Muscle layer of colon (tissue), 2 donors: Measurements from ENCODE around the gene RNF150.

Experiments
- H3K27ac ChIP-seq: one replicate; pipeline ENCODE4 v1.7.0; 2013; ENCODE audit warnings: low read depth, mild to moderate bottlenecking, low read length, moderate library complexity
- H3K27me3 ChIP-seq, 2 donors: one replicate each; pipeline ENCODE4 v1.7.0; 2013; ENCODE audit warnings: low read length in 2 of 2, mild to moderate bottlenecking in 2 of 2; ENCODE audit not compliant: insufficient read depth in 2 of 2, control insufficient read depth in 1 of 2
- H3K36me3 ChIP-seq: one replicate; pipeline ENCODE4 v1.7.0; 2013; ENCODE audit warnings: mild to moderate bottlenecking, low read length; ENCODE audit not compliant: insufficient read depth
- H3K4me1 ChIP-seq: one replicate; pipeline ENCODE4 v1.7.0; 2013; ENCODE audit warnings: mild to moderate bottlenecking, low read length; ENCODE audit not compliant: insufficient read depth
- H3K4me3 ChIP-seq, 2 donors: one replicate each; pipeline ENCODE4 v1.7.0; 2013; ENCODE audit warnings: low read length in 2 of 2, low read depth in 1 of 2, mild to moderate bottlenecking in 1 of 2, moderate library complexity in 1 of 2
- H3K9ac ChIP-seq: one replicate; pipeline ENCODE4 v1.7.0; 2013; ENCODE audit warnings: low read length
- H3K9me3 ChIP-seq: one replicate; pipeline ENCODE4 v1.7.0; 2013; ENCODE audit warnings: mild to moderate bottlenecking, low read length
- donor health status: abdominal sarcoma.
- donor health status: Adenocarcinoma of cecum.

The RNF150 gene

DNA sequence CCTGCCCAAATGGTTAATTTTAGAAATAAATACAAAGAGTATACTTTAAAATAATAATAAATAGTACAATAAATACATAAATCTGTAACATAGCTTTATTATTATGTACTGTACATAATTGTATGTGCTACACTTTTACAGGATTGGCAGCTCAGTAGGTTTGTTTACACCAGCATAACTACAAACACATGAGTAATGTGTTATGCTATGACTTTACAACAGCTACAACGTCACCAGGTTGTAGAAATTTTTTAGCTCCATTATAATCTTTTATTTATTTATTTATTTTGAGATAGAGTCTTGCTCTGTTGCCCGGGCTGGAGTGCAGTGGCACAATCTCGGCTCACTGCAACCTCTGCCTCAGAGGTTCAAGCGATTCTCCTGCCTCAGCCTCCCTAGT, 31.8 kb downstream of the RNF150 start:
- Histone ChIP-seq H3K9me3 (no peaks in the 10 kb centered on the region), H3K27me3 (no peaks in the 10 kb centered on the region), H3K36me3 (no peaks in the 10 kb centered on the region), H3K4me1 (peaks cover 6% of the 10 kb centered on the region), H3K9ac (no peak overlapping the region), H3K4me3 (no peak overlapping the region), H3K27ac (no peak overlapping the region)

DNA sequence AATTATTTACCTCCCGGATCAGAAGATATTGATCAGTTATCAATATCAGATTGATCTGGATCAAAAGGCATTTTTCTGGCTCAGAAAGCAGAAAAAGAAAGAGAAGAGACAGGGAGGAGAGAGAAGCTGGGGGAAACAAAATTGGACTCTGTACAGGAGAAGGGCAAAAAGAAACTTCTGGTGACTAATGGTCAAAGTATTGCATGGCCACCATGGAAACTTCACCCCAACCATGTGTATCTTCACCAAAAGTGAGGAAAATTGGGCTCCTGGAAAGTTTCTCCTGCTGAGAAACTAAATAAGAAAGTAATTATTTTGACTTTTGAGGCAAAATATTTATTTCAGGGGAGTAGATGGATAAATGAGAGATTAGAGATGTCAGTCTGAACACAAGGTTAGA, 33.9 kb downstream of the RNF150 start:
- Histone ChIP-seq H3K4me1 (peaks cover 6% of the 10 kb centered on the region), H3K27ac (no peak overlapping the region), H3K4me3 (no peak overlapping the region), H3K36me3 (no peaks in the 10 kb centered on the region), H3K27me3 (no peaks in the 10 kb centered on the region), H3K9ac (no peak overlapping the region), H3K9me3 (no peaks in the 10 kb centered on the region)

DNA sequence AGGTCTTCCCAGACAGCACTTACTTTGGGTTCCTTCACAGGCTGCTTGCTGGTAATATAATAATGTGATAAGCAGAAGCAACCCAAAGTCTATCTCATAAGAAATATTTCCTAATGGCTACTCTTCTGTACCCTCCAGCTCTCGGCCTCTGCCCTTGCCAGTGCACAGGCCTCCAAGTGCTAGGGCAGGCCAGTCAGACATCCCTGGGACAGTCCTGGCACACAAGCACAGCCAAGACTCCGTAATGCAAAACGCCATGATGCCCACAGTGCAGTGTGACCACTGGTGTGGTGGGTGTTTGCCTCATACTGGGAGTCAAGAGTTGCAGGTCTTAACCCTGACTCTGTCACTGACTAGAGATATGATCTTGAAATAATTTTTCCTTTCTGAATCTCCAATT, 35.1 kb downstream of the RNF150 start:
- Histone ChIP-seq H3K27ac (no peak overlapping the region), H3K9ac (no peak overlapping the region), H3K4me1 (peaks cover 6% of the 10 kb centered on the region), H3K36me3 (no peaks in the 10 kb centered on the region), H3K4me3 (no peak overlapping the region), H3K9me3 (no peaks in the 10 kb centered on the region), H3K27me3 (no peaks in the 10 kb centered on the region)

DNA sequence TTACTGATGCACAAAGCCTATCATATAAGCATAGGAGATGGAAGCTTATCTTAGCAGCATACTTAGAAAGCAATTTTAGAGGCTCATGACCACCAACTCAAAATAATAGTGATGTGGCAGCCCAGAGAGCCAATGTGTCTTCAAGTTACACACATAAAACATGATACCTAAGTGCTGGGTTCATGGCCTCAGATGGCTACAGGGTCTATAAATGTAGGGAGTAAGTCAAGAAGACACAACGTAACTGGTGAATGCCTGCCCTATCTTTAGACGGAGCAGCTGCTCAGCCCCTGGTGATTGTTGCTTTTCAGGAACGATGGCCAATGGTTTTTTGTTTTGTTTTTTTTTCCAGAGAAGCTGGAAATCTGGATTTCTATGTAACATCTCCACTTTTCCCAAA, 42.8 kb downstream of the RNF150 start:
- H3K36me3 ChIP-seq: no peaks in the 10 kb centered on the region
- H3K27ac ChIP-seq: no peak overlapping the region

DNA sequence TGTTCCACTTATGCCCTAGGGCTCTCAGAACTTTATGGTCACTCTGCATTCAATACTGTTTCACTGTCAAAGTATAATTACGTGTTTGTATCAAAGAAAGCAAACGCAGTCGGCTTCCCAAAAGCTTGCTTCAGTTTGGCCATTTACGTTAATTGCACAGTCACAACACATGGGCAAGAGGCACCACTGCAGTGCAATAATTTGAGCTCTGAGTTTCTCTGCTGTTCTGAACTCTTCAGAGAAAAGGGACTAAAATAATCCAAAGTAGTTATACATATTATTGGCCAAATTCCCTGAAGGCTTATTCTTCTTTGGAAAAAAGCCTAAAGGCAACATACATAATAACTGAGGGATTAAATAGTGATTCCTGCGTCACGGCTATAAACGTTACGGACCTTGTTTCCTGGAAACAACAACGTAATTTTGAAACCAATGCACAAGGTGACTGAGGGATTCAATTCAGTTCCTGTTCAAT, 51.3 kb downstream of the RNF150 start:
- no peak overlapping the region for H3K9ac ChIP-seq

More for the DNA sequence above, 42.8 kb downstream of the RNF150 start:
- Histone ChIP-seq H3K9ac (no peak overlapping the region), H3K27me3 (no peaks in the 10 kb centered on the region), H3K4me3 (no peak overlapping the region), H3K4me1 (no peaks in the 10 kb centered on the region), H3K9me3 (no peaks in the 10 kb centered on the region)

DNA sequence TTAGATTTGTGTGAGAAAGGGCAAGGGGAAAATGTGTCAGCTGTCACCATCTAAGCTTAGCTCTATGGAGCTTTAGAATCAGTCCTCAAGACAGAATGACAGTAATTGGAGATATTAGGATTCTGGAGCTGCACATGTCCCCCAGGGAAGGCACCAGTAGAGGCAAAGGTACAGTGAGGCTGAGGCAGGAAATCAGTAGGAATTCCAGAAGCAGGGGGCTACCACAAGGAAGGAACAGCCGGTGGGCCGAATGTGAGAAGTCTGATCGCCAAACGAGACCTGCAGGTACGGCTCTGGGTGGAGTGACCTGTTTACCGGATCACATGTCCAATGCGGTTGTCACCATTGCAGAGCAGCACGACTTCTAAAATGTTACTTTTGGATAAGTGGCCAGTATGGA, 52.6 kb downstream of the RNF150 start:
- H3K4me1 ChIP-seq: peaks cover 20% of the 10 kb centered on the region

More for the DNA sequence above, 51.3 kb downstream of the RNF150 start:
- no peaks in the 10 kb centered on the region for H3K27me3 ChIP-seq
- peak overlapping the region; percentile 3 for H3K27ac ChIP-seq
- peak overlapping the region in 1 of 2 donors; percentile 54 for H3K4me3 ChIP-seq
- H3K4me1 ChIP-seq: peaks cover 20% of the 10 kb centered on the region
- no peaks in the 10 kb centered on the region for H3K9me3 ChIP-seq
- H3K36me3 ChIP-seq: no peaks in the 10 kb centered on the region

DNA sequence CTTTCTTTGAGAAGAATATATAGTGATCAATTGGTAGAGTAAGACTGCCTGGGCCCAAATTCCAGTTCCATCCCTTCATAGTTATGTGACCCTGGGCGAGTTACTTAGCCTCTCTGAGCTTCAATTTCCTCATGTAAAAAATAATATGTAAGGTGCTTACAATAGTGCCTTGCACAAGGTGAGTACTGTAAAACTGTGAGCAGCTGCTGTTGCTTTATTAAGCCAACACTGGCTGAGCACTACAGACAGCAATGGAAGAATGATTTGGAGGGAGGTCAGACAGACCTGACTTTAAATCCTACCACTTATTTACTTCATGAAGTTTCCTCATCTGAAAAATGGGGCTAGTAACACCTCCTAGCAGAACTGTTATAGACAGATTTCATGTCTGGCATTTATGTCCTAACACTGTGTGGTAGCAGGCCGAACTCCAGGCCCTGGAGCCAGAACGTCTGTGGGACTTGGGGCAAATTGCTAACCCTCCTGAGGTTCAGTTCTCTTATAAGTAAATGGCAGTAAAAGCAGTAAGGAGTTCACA, 53.8 kb downstream of the RNF150 start:
- Histone ChIP-seq H3K27me3 (no peaks in the 10 kb centered on the region), H3K9ac (no peak overlapping the region), H3K36me3 (no peaks in the 10 kb centered on the region), H3K4me3 (no peak overlapping the region), H3K4me1 (peaks cover 20% of the 10 kb centered on the region), H3K9me3 (no peaks in the 10 kb centered on the region), H3K27ac (no peak overlapping the region)

More for the DNA sequence above, 52.6 kb downstream of the RNF150 start:
- no peaks in the 10 kb centered on the region for H3K9me3 ChIP-seq
- no peaks in the 10 kb centered on the region for H3K36me3 ChIP-seq
- H3K27ac ChIP-seq: no peak overlapping the region
- H3K9ac ChIP-seq: no peak overlapping the region
- no peak overlapping the region for H3K4me3 ChIP-seq
- no peaks in the 10 kb centered on the region for H3K27me3 ChIP-seq

DNA sequence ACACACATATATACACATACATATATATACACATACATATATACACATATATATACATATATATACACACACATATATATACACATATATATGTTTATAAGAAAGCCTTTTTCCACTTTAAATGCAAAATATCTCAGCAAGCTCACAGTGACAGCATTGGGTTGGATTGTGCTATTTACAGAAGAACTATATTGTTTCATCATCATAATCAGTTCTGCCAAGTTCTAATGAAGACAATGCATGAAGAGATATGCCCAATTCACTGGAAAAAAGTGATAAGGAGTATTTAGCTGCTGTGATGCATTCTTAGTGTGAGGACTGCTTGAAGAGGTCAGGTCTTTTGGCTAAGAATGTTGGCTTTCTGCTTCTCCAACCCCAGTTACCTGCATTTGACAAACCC, 54.4 kb downstream of the RNF150 start:
- Histone ChIP-seq H3K4me3 (no peak overlapping the region), H3K9ac (no peak overlapping the region), H3K27ac (no peak overlapping the region), H3K27me3 (no peaks in the 10 kb centered on the region), H3K4me1 (peaks cover 20% of the 10 kb centered on the region), H3K36me3 (no peaks in the 10 kb centered on the region), H3K9me3 (no peaks in the 10 kb centered on the region)

DNA sequence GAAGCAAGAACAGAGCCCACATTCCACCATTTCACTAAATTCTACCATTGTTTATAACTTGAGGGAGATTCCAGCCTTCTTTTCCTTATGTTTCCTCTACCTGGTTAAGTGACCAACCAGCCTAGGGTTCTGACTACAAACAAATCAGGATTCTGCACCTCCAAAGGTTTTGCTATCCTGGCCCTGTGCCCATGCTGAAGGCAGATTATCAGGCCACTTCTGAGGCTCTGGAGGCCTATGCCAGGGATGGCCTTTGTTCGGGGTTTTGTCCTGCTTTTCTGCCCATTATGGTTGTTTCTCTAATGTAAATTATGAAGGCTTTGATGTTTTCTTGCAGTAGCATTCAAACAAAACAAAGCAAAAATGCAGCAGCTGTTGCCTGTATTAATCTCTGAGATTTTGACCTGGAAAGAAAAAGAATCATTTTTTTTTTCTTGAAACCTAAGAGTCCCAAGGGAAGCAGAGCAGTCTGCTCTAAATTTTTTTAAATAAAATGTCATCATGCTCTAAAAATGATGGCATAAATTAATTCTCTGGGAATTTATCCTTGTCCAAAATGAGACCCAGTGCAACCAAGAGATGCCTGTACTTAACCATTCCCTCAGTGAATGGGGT, 55.6 kb downstream of the RNF150 start:
- no peak overlapping the region for H3K27ac ChIP-seq
- no peak overlapping the region for H3K4me3 ChIP-seq
- H3K9me3 ChIP-seq: no peaks in the 10 kb centered on the region
- H3K27me3 ChIP-seq: no peaks in the 10 kb centered on the region
- H3K4me1 ChIP-seq: peaks cover 14% of the 10 kb centered on the region
- no peaks in the 10 kb centered on the region for H3K36me3 ChIP-seq
- H3K9ac ChIP-seq: no peak overlapping the region

DNA sequence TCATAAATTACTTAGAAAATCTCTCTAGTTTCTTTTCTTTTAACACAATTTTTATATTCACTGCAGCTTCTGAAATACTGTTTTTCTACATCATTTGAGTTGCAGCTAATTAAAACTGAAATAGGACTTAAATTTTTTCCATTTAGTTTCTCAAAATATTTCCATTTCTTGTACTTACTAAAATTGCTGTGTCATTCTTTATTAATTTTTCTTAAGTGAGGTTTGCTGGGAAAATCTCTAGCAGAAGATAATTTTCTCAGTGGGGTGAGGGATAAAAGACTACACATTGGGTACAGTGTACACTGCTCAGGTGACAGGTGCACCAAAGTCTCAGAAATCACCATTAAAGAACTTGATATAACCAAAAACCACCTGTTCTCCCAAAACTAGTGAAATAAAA, 57.7 kb downstream of the RNF150 start:
- H3K4me1 ChIP-seq: peaks cover 11% of the 10 kb centered on the region
- no peaks in the 10 kb centered on the region for H3K36me3 ChIP-seq

DNA sequence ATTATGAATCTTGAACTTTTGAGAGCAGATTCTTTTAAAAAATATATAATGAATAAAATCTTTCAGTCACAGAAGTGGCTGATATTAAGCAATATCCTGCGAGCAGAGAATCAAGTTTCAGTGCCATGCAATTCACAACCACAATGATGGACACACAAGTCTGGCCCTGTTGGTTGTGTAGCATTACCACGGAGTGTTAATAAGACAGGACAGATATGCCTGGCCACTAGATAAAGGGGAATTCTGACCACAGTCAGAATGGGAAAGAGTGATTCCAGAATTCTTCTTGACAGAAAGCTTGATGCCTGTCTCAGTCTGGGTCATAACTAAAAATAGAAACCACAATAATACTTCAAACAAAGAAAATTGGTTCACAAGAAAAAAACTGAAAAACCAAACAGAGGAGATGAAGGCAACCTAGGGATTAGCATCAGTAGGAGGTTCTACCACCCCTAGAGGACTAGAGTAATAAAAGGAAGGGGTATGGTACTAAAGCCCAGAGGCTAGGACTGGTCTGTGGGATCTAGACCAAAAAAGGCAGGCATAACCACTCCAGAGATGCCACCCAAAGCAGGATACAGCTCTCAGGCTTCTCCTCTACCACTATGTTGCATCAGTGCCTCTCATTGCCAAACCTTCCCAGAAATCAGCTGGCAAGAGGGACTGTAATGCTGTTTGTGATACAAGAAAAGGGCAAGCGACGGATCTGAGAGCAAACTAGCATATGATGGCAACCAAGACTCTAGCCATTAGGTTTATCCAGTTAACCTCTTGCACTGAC, 59.0 kb downstream of the RNF150 start:
- no peaks in the 10 kb centered on the region for H3K27me3 ChIP-seq
- H3K9ac ChIP-seq: no peak overlapping the region
- H3K36me3 ChIP-seq: no peaks in the 10 kb centered on the region
- H3K27ac ChIP-seq: no peak overlapping the region
- no peak overlapping the region for H3K4me3 ChIP-seq
- H3K9me3 ChIP-seq: no peaks in the 10 kb centered on the region
- H3K4me1 ChIP-seq: peaks cover 10% of the 10 kb centered on the region

More for the DNA sequence above, 57.7 kb downstream of the RNF150 start:
- no peak overlapping the region for H3K27ac ChIP-seq
- H3K27me3 ChIP-seq: no peaks in the 10 kb centered on the region
- H3K9me3 ChIP-seq: no peaks in the 10 kb centered on the region
- no peak overlapping the region for H3K4me3 ChIP-seq
- H3K9ac ChIP-seq: no peak overlapping the region
